H1 (cell line): ENCODE data around the gene KCTD15. TPM values are rescaled to one million over a fixed set of nuclear protein-coding genes. Genes with fewer than 3 reads are reported as not detected.

Experiments used
- CHD7 ChIP-seq: fragments of 300-600 bp; sonication (generic); IDR thresholded peaks from 2 replicates; pipeline ENCODE4 v1.7.1; 2012; ENCODE audit warnings: low read length, moderate library complexity, mild to moderate bottlenecking, inconsistent platforms; ENCODE audit not compliant: insufficient replicate concordance
- POLR2AphosphoS5 ChIP-seq: IDR thresholded peaks from 2 replicates; pipeline ENCODE4 v1.6.1; 2011; ENCODE audit warnings: low read depth, low read length
- polyA plus RNA-seq, 7 experiments: library from polyadenylated mRNA; depleted of rRNA in 3 of 7; stranded (reverse) in 5 of 7; unstranded in 2 of 7; fragments of >200 nt in 5 of 7; fragments of 200-250 nt in 2 of 7; gene quantifications; 1 replicate in 5 of 7; 2 replicates in 1 of 7; 4 replicates in 1 of 7; pipeline versions ENCODE4 v1.2.1 to v1.2.3, GENCODE V29; 2011 to 2013; ENCODE audit warnings: missing spikeins in 2 of 7, mixed read lengths in 2 of 7
- total RNA-seq: library from RNA; stranded (reverse); fragmentation: NEBNext Ultra II Directional; extraction: Animal tissue kit (Norgen Biotek cat#: 25700); gene quantifications from 2 replicates; pipeline ENCODE4 v1.2.1, GENCODE V29; 2021

KCTD15 gene
- total and polyA plus RNA-seq, 2 of the 8 experiments (the other 6 are each of a cell fraction or from before 2014, with no cell fraction given): 25.1 to 27.0 TPM

- TF ChIP-seq CHD7: no peak
- TF ChIP-seq POLR2AphosphoS5: no peak
Observed at GRCh38 chr19:33826521-33826920, 29.9 kb downstream of the KCTD15 start (continued).
